ENCODE measurements around the gene ARHGAP44.

ARHGAP44 gene

GRCh38 chr17:13004336-13004735 is 215.0 kb downstream of the ARHGAP44 start:
- Histone ChIP-seq H3K4me2 (ENCODE audit: low read depth, low read length, poor library complexity, severe bottlenecking) (no peak overlapping the region), H3K4me1 (ENCODE audit: insufficient read depth, low read length, poor library complexity, severe bottlenecking) (no peaks in the 10 kb centered on the region)

DNA sequence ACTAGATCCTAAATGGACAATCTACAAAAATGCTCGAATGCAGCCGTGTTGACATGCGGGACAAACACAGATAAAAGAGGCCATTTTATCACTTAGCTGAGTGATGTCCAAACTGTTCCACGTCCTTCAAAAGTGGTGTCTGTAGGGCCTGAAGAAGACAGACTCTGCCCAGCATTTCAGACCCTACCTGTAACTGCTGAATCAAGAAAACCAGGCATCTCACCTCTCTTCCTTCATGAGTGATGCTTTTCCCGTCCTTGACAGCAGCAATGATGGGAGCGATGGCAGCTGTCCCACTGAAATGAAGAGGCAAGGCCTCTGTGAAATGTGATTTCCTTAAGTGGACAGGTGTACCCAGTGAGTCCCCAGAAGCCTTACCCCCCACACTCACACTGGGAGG is 216.2 kb downstream of the ARHGAP44 start:
- Histone ChIP-seq H3F3A (ENCODE audit: low read depth) (no peaks in the 10 kb centered on the region), H3K36me3 (ENCODE audit: insufficient read depth, low read length) (peaks cover 64% of the 10 kb centered on the region; the same call in 1 of the 2 replicates), H3K9me2 (replicated peaks; ENCODE audit: low read depth, low read length) (no peaks in the 10 kb centered on the region), H3K27me3 (ENCODE audit: insufficient read depth, low read length, poor library complexity, severe bottlenecking) (no peaks in the 10 kb centered on the region), H3K9me3 (ENCODE audit: insufficient read depth, low read depth, low read length) (no peaks in the 10 kb centered on the region), H3K9ac (ENCODE audit: low read depth, low read length, poor library complexity, severe bottlenecking) (no peak overlapping the region), H3K4me3 (ENCODE audit: low read length, poor library complexity, severe bottlenecking) (no peak overlapping the region), H4K20me1 (ENCODE audit: insufficient read depth, low read length, poor library complexity, severe bottlenecking) (peaks cover 5% of the 10 kb centered on the region), H3K4me2 (ENCODE audit: low read depth, low read length, poor library complexity, severe bottlenecking) (no peak overlapping the region), H3K4me1 (ENCODE audit: insufficient read depth, low read length, poor library complexity, severe bottlenecking) (no peaks in the 10 kb centered on the region), H3K79me2 (ENCODE audit: insufficient read depth, low read length) (no peaks in the 10 kb centered on the region), H2AFZ (ENCODE audit: low read length) (no peak overlapping the region)
- no peak for TF ChIP-seq EZH2phosphoT487 (IDR thresholded peaks at IDR 0.05; ENCODE audit: borderline replicate concordance)
- TF ChIP-seq, protein P1, sequence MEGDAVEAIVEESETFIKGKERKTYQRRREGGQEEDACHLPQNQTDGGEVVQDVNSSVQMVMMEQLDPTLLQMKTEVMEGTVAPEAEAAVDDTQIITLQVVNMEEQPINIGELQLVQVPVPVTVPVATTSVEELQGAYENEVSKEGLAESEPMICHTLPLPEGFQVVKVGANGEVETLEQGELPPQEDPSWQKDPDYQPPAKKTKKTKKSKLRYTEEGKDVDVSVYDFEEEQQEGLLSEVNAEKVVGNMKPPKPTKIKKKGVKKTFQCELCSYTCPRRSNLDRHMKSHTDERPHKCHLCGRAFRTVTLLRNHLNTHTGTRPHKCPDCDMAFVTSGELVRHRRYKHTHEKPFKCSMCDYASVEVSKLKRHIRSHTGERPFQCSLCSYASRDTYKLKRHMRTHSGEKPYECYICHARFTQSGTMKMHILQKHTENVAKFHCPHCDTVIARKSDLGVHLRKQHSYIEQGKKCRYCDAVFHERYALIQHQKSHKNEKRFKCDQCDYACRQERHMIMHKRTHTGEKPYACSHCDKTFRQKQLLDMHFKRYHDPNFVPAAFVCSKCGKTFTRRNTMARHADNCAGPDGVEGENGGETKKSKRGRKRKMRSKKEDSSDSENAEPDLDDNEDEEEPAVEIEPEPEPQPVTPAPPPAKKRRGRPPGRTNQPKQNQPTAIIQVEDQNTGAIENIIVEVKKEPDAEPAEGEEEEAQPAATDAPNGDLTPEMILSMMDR (conservative IDR thresholded peaks at IDR 0.05; ENCODE audit: low read length): no peak

More at GRCh38 chr17:13004336-13004735, 215.0 kb downstream of the ARHGAP44 start:
- Histone ChIP-seq H2AFZ (ENCODE audit: low read length) (no peak overlapping the region), H3K36me3 (ENCODE audit: insufficient read depth, low read length) (peaks cover 64% of the 10 kb centered on the region; the same call in 1 of the 2 replicates), H3K9me3 (ENCODE audit: insufficient read depth, low read depth, low read length) (no peaks in the 10 kb centered on the region), H3F3A (ENCODE audit: low read depth) (no peaks in the 10 kb centered on the region), H3K4me3 (ENCODE audit: low read length, poor library complexity, severe bottlenecking) (no peak overlapping the region), H3K9ac (ENCODE audit: low read depth, low read length, poor library complexity, severe bottlenecking) (no peak overlapping the region), H3K27me3 (ENCODE audit: insufficient read depth, low read length, poor library complexity, severe bottlenecking) (no peaks in the 10 kb centered on the region), H3K9me2 (replicated peaks; ENCODE audit: low read depth, low read length) (no peaks in the 10 kb centered on the region), H4K20me1 (ENCODE audit: insufficient read depth, low read length, poor library complexity, severe bottlenecking) (peaks cover 5% of the 10 kb centered on the region), H3K79me2 (ENCODE audit: insufficient read depth, low read length) (no peaks in the 10 kb centered on the region)
- no peak for TF ChIP-seq EZH2phosphoT487 (IDR thresholded peaks at IDR 0.05; ENCODE audit: borderline replicate concordance)
- TF ChIP-seq, protein P1 (conservative IDR thresholded peaks at IDR 0.05; ENCODE audit: low read length): no peak

GRCh38 chr17:13008461-13008860 is 219.2 kb downstream of the ARHGAP44 start:
- H2AFZ ChIP-seq (ENCODE audit: low read length): no peak overlapping the region
- no peaks in the 10 kb centered on the region for H3K9me2 ChIP-seq (replicated peaks; ENCODE audit: low read depth, low read length)
- no peaks in the 10 kb centered on the region for H3K9me3 ChIP-seq (ENCODE audit: insufficient read depth, low read depth, low read length)
- H3K27me3 ChIP-seq (ENCODE audit: insufficient read depth, low read length, poor library complexity, severe bottlenecking): no peaks in the 10 kb centered on the region
- peaks cover 71% of the 10 kb centered on the region; the same call in 1 of the 2 replicates for H3K36me3 ChIP-seq (ENCODE audit: insufficient read depth, low read length)
- no peak overlapping the region for H3K4me3 ChIP-seq (ENCODE audit: low read length, poor library complexity, severe bottlenecking)
- H3K9ac ChIP-seq (ENCODE audit: low read depth, low read length, poor library complexity, severe bottlenecking): no peak overlapping the region
- TF ChIP-seq, protein P1 (conservative IDR thresholded peaks at IDR 0.05; ENCODE audit: low read length): no peak
- TF ChIP-seq EZH2phosphoT487 (IDR thresholded peaks at IDR 0.05; ENCODE audit: borderline replicate concordance): no peak
- no peaks in the 10 kb centered on the region for H3K79me2 ChIP-seq (ENCODE audit: insufficient read depth, low read length)
- no peak overlapping the region for H3K4me2 ChIP-seq (ENCODE audit: low read depth, low read length, poor library complexity, severe bottlenecking)
- H3K4me1 ChIP-seq (ENCODE audit: insufficient read depth, low read length, poor library complexity, severe bottlenecking): no peaks in the 10 kb centered on the region
- no peaks in the 10 kb centered on the region for H3F3A ChIP-seq (ENCODE audit: low read depth)
- peaks cover 4% of the 10 kb centered on the region for H4K20me1 ChIP-seq (ENCODE audit: insufficient read depth, low read length, poor library complexity, severe bottlenecking)
